SHP77 treated with DMSO at 0.1 percent for 48 hours (cell line): ENCODE measurements around the gene DMRT1.

ENCODE experiments used
- DNase-seq: peaks from one replicate; lab custom pipeline; 2025; lab: John Stamatoyannopoulos, UW

Gene DMRT1

DNA sequence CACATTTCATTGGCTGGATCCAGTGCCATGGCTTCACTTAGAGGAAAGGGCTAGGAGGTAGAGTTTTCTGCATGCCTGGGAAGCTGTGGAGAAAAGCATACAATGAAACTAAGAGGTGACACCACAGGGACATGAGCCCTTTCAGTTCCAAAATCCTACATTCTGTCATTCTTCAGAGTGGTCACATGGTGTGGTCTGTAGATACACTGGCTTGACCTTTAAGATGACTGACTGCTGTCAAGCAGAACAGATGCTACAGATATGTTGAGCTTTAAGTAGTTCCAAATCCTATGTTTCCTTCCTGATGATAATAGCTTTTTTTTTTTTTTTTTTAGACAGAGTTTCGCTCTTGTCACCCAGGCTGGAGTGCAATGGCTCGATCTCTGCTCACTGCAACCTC is 161.2 kb downstream of the DMRT1 start:
- no peak for DNase-seq

DNA sequence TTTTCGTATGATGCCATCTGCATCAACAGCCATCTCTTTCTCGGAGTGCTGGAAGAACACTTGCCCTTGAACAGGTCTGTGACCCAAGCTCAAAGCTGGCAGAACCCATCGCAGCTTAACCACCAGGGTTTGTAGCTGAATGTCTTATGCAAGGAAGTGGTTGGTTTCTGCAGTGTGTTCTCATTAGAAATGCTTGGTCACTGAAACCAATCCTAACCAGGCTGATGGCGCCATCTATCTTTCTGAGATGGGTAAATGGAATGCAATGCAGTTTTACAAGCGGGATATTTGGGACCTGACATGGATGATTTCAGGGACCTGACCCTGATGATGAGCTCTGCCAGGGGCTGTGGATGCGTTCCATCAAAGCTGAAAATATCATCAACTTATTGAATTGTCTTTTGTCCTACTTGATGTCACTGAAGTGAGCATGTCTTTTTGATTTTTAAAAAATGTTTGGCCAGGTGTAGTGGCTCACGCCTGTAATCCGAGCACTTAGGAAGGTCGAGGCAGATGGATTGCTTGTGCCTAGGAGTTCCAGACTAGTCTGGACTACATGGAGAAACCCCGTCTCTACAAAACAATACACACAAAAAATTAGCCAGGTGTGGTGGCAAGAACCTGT is 163.7 kb downstream of the DMRT1 start:
- DNase-seq, result no peak

DNA sequence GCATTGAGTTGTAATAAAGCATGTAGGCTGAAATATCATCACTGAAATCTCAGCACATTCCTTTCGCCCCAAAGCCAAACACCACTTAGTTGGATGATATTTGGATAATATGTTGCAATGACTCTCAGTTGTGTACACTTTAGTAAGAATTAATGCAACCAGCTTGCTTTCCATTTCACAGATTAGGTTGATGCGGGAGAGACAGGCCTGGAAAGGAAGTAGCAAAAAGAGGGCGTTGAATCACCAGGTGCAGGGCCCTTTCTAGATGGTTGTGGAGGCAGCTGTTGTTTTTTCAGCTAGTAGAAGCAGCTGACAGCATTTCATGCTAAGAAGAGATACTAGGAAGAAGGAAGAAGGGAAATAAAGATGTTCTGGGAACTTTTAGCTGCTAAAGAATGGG is 165.8 kb downstream of the DMRT1 start:
- no peak for DNase-seq

GRCh38 chr9:1008216-1008615 is 166.7 kb downstream of the DMRT1 start:
- no peak for DNase-seq

DNA sequence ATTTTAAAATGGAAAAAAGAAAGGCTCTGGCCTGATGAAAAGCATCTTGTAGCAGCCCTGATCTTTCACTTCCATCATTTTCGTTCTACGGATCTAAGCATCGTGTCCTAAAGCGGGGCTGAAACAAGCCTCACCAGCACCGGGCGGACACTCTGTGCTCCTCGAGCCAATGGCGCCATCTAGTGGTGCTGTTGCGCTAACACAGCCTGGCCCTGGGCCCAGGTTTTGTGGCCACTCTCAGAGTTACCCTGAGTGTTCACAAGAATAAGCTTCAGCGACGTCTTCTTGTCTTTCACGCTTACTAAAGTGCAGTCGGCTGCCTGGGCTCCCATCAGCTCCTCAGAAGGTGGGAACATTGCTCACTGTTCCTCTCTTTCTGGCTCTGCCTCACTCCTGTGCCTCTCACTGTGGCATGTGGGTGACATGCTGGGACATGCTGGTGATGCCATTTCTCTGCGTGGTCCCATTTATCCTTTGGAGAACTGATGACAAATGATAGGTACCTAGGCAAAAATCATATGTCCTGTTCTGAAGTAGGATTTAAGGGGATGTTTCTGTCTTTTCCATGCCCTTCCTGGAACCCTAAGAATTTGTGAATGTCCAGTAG is 167.7 kb downstream of the DMRT1 start:
- DNase-seq, result peak; percentile 1

DNA sequence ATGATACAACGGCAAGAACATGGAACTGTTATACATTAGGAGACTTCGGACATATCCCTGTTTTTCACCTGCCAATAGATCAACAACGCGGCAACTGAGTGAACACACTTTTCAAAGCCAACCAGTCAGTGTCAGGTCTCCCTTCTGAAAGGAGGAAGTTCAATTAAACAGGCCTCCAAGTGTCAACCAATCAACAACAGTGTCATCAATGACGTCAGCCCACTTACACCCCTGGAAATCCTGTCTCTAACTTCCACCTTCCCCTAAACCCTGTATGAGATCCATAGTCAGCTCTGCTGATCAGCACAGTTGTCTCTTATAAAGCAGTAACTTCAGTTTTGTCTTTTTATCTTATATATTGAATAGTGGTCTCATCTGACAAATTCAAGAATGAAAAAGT is 171.5 kb downstream of the DMRT1 start:
- no peak for DNase-seq

DNA sequence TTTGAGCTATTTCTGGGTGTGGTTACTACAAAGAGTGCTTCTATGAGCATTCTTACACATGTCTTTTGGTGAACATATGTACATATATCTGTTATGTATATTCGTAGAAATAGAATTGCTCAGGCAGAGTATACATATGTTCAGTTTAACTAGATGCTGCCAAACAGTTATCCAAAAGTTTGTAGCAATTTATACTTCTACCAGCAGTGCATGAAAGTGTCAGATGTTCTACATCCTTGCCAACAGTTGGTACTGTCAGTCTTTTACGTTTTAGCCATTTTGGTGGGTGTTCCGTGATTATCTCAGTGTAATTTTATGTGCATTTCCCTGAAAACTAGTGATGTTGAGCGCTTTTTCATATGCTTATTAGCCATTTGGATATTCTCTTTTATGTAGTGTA is 172.7 kb downstream of the DMRT1 start:
- no peak for DNase-seq

- DNase-seq, result no peak
Measured at GRCh38 chr9:1014640-1015039, 173.1 kb downstream of the DMRT1 start.

DNA sequence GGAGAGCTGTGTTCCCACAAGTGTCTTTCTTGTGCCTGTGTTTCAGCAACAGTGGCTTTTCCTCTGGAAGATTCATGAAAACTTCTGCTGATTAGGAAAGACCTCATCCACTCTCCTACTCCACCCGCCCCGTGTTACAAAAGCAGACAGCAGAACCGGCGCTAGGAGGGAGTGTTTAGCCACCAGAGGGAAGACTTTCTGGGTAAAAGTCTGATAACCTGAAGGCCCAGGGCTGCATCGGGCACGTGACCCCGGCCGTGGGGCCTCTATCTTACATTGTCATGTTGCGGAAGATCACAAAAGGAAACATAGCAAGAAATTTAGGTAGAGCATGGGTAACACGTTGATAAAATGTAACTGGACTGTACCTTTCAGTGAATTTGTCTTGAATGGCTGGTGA is 176.6 kb downstream of the DMRT1 start:
- no peak for DNase-seq
